Measurements from ENCODE around the gene LBHD2. TPM values are rescaled to one million over a fixed set of nuclear protein-coding genes. Genes with fewer than 3 reads are reported as not detected.

Gene LBHD2
- total and polyA plus RNA-seq, 2 of the 13 experiments (the other 11 are each of a cell fraction or from before 2014, with no cell fraction given), result 0.67 to 1.00 TPM

DNA sequence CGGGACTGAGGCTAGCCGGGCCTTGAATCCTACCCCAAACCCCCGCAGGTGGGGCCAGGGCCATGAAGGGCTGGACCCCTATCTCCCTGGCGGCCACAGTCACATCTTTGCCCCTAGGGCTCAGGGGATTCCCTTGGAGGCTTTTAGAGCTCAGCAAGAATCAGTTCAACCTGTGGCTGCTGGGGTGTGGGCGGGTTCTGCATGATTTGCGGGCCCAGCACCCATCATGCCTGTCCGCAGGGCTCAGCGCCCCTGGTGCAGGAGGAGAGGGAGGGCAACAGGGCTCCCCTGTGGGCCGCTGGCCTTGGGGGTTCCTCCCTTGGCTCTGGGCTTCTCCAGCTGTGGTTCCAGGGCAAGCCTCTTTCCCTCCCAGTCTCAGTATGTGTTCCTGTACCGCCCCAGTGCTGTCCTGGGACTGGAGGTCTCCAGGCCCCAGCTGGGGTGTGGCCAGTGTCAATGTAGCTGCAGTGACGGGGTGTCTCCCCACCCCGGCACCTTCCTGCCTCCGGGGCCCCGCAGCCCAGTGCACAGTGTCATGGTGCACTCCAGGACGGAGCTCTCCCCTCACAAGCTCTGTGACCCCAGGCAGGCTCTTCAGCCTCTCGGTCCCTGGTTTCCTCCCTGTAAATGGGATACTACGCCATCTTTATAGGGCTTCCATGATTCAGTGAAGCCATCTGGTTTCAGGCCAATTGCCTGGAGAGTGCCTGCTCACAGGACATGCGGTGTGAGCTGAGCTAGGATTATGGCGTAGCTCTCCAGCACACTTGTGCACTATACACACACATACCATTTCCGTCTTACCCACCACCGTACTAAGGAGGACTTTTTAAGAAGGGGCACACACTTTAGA, 9.9 kb upstream of the LBHD2 start:
- no peak for DNase-seq (ENCODE audit: low spot score)
- in situ Hi-C loops (cut with HindIII; ENCODE audit: extremely low pct_ligation_motif_present, low pct_unique_long_range_greater_than_20kb), result no loop called here
- intact Hi-C loops (cut with micrococcal nuclease; ENCODE audit: unreplicated experiment), result no loop called here
- TF ChIP-seq, protein P1, sequence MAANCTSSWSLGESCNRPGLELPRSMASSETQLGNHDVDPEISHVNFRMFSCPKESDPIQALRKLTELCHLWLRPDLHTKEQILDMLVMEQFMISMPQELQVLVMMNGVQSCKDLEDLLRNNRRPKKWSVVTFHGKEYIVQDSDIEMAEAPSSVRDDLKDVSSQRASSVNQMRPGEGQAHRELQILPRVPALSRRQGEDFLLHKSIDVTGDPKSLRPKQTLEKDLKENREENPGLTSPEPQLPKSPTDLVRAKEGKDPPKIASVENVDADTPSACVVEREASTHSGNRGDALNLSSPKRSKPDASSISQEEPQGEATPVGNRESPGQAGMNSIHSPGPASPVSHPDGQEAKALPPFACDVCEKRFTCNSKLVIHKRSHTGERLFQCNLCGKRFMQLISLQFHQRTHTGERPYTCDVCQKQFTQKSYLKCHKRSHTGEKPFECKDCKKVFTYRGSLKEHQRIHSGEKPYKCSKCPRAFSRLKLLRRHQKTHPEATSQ (CRISPR knock-in tag; IDR thresholded peaks at IDR 0.05; ENCODE audit: borderline replicate concordance), result no peak
- TF ChIP-seq ZNF337 (CRISPR knock-in tag; IDR thresholded peaks at IDR 0.05; ENCODE audit: borderline replicate concordance, low read depth) (0 out of 2 replicates have a peak, but pooled peaks have one; percentile 56), HCFC1 (IDR thresholded peaks at IDR 0.05; ENCODE audit: low read depth, low read length) (no peak), ZNF44 (CRISPR knock-in tag; IDR thresholded peaks at IDR 0.05) (no peak), FOSL2 (CRISPR knock-in tag; IDR thresholded peaks at IDR 0.05) (no peak), ZNF614 (CRISPR knock-in tag; IDR thresholded peaks at IDR 0.05; ENCODE audit: borderline replicate concordance) (0 out of 2 replicates have a peak, but pooled peaks have one; percentile 6), ZMYM2 (CRISPR knock-in tag; IDR thresholded peaks at IDR 0.05) (no peak), ZNF253 (CRISPR knock-in tag; IDR thresholded peaks at IDR 0.05; ENCODE audit: borderline replicate concordance) (no peak), ZFX (CRISPR knock-in tag; IDR thresholded peaks at IDR 0.05; ENCODE audit: low read depth) (0 out of 2 replicates have a peak, but pooled peaks have one; percentile 7), ZBTB38 (CRISPR knock-in tag; IDR thresholded peaks at IDR 0.05) (0 out of 2 replicates have a peak, but pooled peaks have one; percentile 17), ZNF660 (CRISPR knock-in tag; IDR thresholded peaks at IDR 0.05; ENCODE audit: borderline replicate concordance, low read depth) (no peak), ZNF777 (CRISPR knock-in tag; IDR thresholded peaks at IDR 0.05) (no peak), ZFP36L2 (CRISPR knock-in tag; IDR thresholded peaks at IDR 0.05) (no peak), FOXC1 (CRISPR knock-in tag; IDR thresholded peaks at IDR 0.05; ENCODE audit: borderline replicate concordance) (0 out of 2 replicates have a peak, but pooled peaks have one; percentile 10)
- TF ChIP-seq, protein P2, sequence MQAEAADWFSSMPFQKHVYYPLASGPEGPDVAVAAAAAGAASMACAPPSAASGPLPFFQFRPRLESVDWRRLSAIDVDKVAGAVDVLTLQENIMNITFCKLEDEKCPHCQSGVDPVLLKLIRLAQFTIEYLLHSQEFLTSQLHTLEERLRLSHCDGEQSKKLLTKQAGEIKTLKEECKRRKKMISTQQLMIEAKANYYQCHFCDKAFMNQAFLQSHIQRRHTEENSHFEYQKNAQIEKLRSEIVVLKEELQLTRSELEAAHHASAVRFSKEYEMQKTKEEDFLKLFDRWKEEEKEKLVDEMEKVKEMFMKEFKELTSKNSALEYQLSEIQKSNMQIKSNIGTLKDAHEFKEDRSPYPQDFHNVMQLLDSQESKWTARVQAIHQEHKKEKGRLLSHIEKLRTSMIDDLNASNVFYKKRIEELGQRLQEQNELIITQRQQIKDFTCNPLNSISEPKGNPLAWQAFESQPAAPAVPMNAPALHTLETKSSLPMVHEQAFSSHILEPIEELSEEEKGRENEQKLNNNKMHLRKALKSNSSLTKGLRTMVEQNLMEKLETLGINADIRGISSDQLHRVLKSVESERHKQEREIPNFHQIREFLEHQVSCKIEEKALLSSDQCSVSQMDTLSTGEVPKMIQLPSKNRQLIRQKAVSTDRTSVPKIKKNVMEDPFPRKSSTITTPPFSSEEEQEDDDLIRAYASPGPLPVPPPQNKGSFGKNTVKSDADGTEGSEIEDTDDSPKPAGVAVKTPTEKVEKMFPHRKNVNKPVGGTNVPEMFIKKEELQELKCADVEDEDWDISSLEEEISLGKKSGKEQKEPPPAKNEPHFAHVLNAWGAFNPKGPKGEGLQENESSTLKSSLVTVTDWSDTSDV (CRISPR knock-in tag; IDR thresholded peaks at IDR 0.05), result 0 out of 2 replicates have a peak, but pooled peaks have one; percentile 12

More for the DNA sequence above, 9.9 kb upstream of the LBHD2 start:
- no TSS peak for BruUV-seq (replicated peaks)
- Histone ChIP-seq H3K36me3 (replicated peaks in 1 of 2; ENCODE audit: control insufficient read depth in 1 of 2, insufficient read depth in 2 of 2, low read length in 2 of 2) (no peaks in the 10 kb centered on the region), H4K20me1 (ENCODE audit: insufficient read depth, low read length) (no peaks in the 10 kb centered on the region), H3K4me2 (ENCODE audit: low read depth, low read length) (peak overlapping the region; percentile 76), H3K4me1 (ENCODE audit: insufficient read depth, low read length) (peaks cover 73% of the 10 kb centered on the region), H3K27ac (ENCODE audit: extremely low read length, insufficient read depth, low read length) (no peak overlapping the region), H2AFZ (ENCODE audit: low read length) (no peak overlapping the region), H3K27me3 (ENCODE audit: control insufficient read depth in 1 of 2, insufficient read depth in 2 of 2, low read length in 2 of 2) (peaks cover 5 to 43% of the 10 kb centered on the region in 2 experiments; a peak in 4 of 5 replicates), H3K79me2 (ENCODE audit: insufficient read depth, low read length) (no peaks in the 10 kb centered on the region), H3K9me3 (ENCODE audit: low read length) (no peaks in the 10 kb centered on the region), H3K4me3 (replicated peaks in 1 of 3; ENCODE audit: insufficient read depth in 1 of 3, low read depth in 2 of 3, low read length in 3 of 3) (peak overlapping the region; percentile 5 to 76 (median 62)), H3K9ac (ENCODE audit: insufficient read depth, low read depth, low read length) (peak overlapping the region; percentile 32; the same call in 1 of the 2 replicates)
- 12% methylated on average over 9 of the region's 21 CpGs for WGBS (ENCODE audit: low lambda C conversion rate)
- POLR2A ChIA-PET, result interaction anchor here (0.6 to 3.1 kb wide), 7 partner anchors 21 to 379 kb away, joined by 3 to 26 read pairs (median 9); partner anchors contain the start of genes EIF5 and EXOC3L4
- peak; percentile 8 for ATAC-seq
- FAIRE-seq, result no peak
- CTCF ChIA-PET (ENCODE audit: low intra/inter-chr PET ratio, low total read pairs), result interaction anchor here (0.9 kb wide), 1 partner anchor 42 kb away, joined by 3 read pairs; no protein-coding TSS in a partner anchor
